ENCODE measurements around the gene DBN1.
"Not testable (repeated sequence)": the region's sequence is repeated elsewhere in the genome, so short reads cannot be mapped to it uniquely, and the experiment has no call there.

The DBN1 gene

GRCh38 chr5:177431317-177432142 is 41.9 kb downstream of the DBN1 start:
- DNase-seq (ENCODE audit: low read depth in 2 of 3, low spot score in 2 of 3): peak in 1 of 3 experiments; percentile 66

GRCh38 chr5:177430972-177431316 is 42.5 kb downstream of the DBN1 start:
- no peak for DNase-seq (ENCODE audit: low read depth in 2 of 3, low spot score in 2 of 3)

GRCh38 chr5:177430140-177430951 is 43.1 kb downstream of the DBN1 start:
- DNase-seq (ENCODE audit: low read depth in 2 of 3, low spot score in 2 of 3): no peak

- peak in 1 of 3 experiments; percentile 71 for DNase-seq (ENCODE audit: low read depth in 2 of 3, low spot score in 2 of 3)
Observed at GRCh38 chr5:177429248-177430040, 44.0 kb downstream of the DBN1 start.

GRCh38 chr5:177428574-177429217 is 44.7 kb downstream of the DBN1 start:
- no peak for DNase-seq (ENCODE audit: low read depth in 2 of 3, low spot score in 2 of 3)

- DNase-seq (ENCODE audit: low read depth in 2 of 3, low spot score in 2 of 3): no peak
Observed at GRCh38 chr5:177427919-177428573, 45.4 kb downstream of the DBN1 start.

GRCh38 chr5:177427211-177427822 is 46.1 kb downstream of the DBN1 start:
- DNase-seq (ENCODE audit: low read depth in 2 of 3, low spot score in 2 of 3): no peak

GRCh38 chr5:177426566-177427210 is 46.7 kb downstream of the DBN1 start, which contains the start of gene GRK6:
Gene GRK6 (plus strand): TSS chr5:177426676. CDS start chr5:177426846, 170 bp downstream.
- peak in 1 of 3 experiments; percentile 46 for DNase-seq (ENCODE audit: low read depth in 2 of 3, low spot score in 2 of 3)

- peak; percentile 96 to 98 (median 97) for DNase-seq (ENCODE audit: low read depth in 2 of 3, low spot score in 2 of 3)
Observed at GRCh38 chr5:177425801-177426565, 47.5 kb downstream of the DBN1 start.

- no peak for DNase-seq (ENCODE audit: low read depth in 2 of 3, low spot score in 2 of 3)
Observed at GRCh38 chr5:177425196-177425800, 48.1 kb downstream of the DBN1 start.

- DNase-seq (ENCODE audit: low read depth in 2 of 3, low spot score in 2 of 3): no peak
Observed at GRCh38 chr5:177423671-177424070, 49.8 kb downstream of the DBN1 start.

GRCh38 chr5:177421062-177421798 is 52.2 kb downstream of the DBN1 start:
- DNase-seq (ENCODE audit: low read depth in 2 of 3, low spot score in 2 of 3): no peak

GRCh38 chr5:177420472-177420871 is 53.0 kb downstream of the DBN1 start:
- DNase-seq (ENCODE audit: low read depth in 2 of 3, low spot score in 2 of 3): not testable (repeated sequence)

- no peak for DNase-seq (ENCODE audit: low read depth in 2 of 3, low spot score in 2 of 3)
Observed at GRCh38 chr5:177419046-177419445, 54.4 kb downstream of the DBN1 start.

GRCh38 chr5:177417081-177417480 is 56.4 kb downstream of the DBN1 start:
- not testable (repeated sequence) for DNase-seq (ENCODE audit: low read depth in 2 of 3, low spot score in 2 of 3)

- DNase-seq (ENCODE audit: low read depth in 2 of 3, low spot score in 2 of 3): no peak
Observed at GRCh38 chr5:177414481-177414880, 59.0 kb downstream of the DBN1 start.

- no peak for DNase-seq (ENCODE audit: low read depth in 2 of 3, low spot score in 2 of 3)
Observed at GRCh38 chr5:177412603-177413233, 60.7 kb downstream of the DBN1 start.
